Measurements from ENCODE around the gene BTBD18.

BTBD18 gene

GRCh38 chr11:57742087-57742452, 9.5 kb downstream of the BTBD18 start:
- peak overlapping the region; percentile 95 for H3K4me3 ChIP-seq (ENCODE audit: low read depth, low read length)
- TF ChIP-seq MYC (IDR thresholded peaks at IDR 0.05; ENCODE audit: low read depth, low read length): no peak
- no peak for TF ChIP-seq POLR2A (IDR thresholded peaks at IDR 0.05; ENCODE audit: extremely low read depth, insufficient read length)
- TF ChIP-seq MAX (IDR thresholded peaks at IDR 0.05; ENCODE audit: low read depth, low read length): no peak; the same call in 1 of the 2 replicates
- TF ChIP-seq, protein P1, sequence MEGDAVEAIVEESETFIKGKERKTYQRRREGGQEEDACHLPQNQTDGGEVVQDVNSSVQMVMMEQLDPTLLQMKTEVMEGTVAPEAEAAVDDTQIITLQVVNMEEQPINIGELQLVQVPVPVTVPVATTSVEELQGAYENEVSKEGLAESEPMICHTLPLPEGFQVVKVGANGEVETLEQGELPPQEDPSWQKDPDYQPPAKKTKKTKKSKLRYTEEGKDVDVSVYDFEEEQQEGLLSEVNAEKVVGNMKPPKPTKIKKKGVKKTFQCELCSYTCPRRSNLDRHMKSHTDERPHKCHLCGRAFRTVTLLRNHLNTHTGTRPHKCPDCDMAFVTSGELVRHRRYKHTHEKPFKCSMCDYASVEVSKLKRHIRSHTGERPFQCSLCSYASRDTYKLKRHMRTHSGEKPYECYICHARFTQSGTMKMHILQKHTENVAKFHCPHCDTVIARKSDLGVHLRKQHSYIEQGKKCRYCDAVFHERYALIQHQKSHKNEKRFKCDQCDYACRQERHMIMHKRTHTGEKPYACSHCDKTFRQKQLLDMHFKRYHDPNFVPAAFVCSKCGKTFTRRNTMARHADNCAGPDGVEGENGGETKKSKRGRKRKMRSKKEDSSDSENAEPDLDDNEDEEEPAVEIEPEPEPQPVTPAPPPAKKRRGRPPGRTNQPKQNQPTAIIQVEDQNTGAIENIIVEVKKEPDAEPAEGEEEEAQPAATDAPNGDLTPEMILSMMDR (IDR thresholded peaks at IDR 0.05; ENCODE audit: low read depth, low read length): no peak
- peak; percentile 57 for DNase-seq (ENCODE audit: low read depth)

GRCh38 chr11:57741132-57742086, 10.2 kb downstream of the BTBD18 start, which contains the start of gene SELENOH:
Gene SELENOH, plus strand, starts transcription at chr11:57741491. Its CDS starts 105 bp downstream, at chr11:57741596.
- DNase-seq (ENCODE audit: low read depth): peak; percentile 100
- H3K4me3 ChIP-seq (ENCODE audit: low read depth, low read length): peak within 1 kb of the TSS; percentile 95
- TF ChIP-seq, protein P1 (IDR thresholded peaks at IDR 0.05; ENCODE audit: low read depth, low read length): no peak
- TF ChIP-seq POLR2A (IDR thresholded peaks at IDR 0.05; ENCODE audit: extremely low read depth, insufficient read length) (peak; percentile 91), MYC (IDR thresholded peaks at IDR 0.05; ENCODE audit: low read depth, low read length) (peak; percentile 99), MAX (IDR thresholded peaks at IDR 0.05; ENCODE audit: low read depth, low read length) (peak; percentile 100)

- no peak overlapping the region for H3K4me3 ChIP-seq (ENCODE audit: low read depth, low read length)
- no peak for TF ChIP-seq MYC (IDR thresholded peaks at IDR 0.05; ENCODE audit: low read depth, low read length)
- TF ChIP-seq MAX (IDR thresholded peaks at IDR 0.05; ENCODE audit: low read depth, low read length): no peak
- no peak for DNase-seq (ENCODE audit: low read depth)
Observed at GRCh38 chr11:57735619-57736298, 15.9 kb downstream of the BTBD18 start.

GRCh38 chr11:57732661-57733060, 19.0 kb downstream of the BTBD18 start:
- no peak for TF ChIP-seq POLR2A (IDR thresholded peaks at IDR 0.05; ENCODE audit: extremely low read depth, insufficient read length)
- no peak for TF ChIP-seq MAX (IDR thresholded peaks at IDR 0.05; ENCODE audit: low read depth, low read length)
- TF ChIP-seq, protein P1 (IDR thresholded peaks at IDR 0.05; ENCODE audit: low read depth, low read length): no peak
- no peak for TF ChIP-seq MYC (IDR thresholded peaks at IDR 0.05; ENCODE audit: low read depth, low read length)
- no peak for DNase-seq (ENCODE audit: low read depth)
- H3K4me3 ChIP-seq (ENCODE audit: low read depth, low read length): no peak overlapping the region

DNA sequence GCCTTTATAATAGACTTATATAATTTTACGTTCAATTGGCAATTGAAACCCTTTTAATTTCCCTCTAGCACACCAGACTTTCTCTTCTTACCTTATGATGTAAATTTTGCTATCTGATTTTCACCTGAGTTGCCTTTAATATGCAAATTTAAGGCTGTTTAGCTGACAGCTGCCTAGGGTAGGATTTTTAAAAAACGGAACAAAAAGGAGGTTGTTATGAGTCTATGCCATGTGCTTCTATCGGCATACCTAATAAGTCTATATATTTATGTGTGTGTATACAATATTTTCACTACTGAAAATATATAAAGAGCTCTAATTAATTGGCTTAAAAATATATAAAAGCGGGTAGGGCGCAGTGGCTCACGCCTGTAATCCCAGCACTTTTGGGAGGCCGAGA, 22.1 kb downstream of the BTBD18 start:
- TF ChIP-seq MAX (IDR thresholded peaks at IDR 0.05; ENCODE audit: low read depth, low read length): no peak
- no peak for TF ChIP-seq MYC (IDR thresholded peaks at IDR 0.05; ENCODE audit: low read depth, low read length)
- H3K4me3 ChIP-seq (ENCODE audit: low read depth, low read length): no peak overlapping the region
- DNase-seq (ENCODE audit: low read depth): no peak

DNA sequence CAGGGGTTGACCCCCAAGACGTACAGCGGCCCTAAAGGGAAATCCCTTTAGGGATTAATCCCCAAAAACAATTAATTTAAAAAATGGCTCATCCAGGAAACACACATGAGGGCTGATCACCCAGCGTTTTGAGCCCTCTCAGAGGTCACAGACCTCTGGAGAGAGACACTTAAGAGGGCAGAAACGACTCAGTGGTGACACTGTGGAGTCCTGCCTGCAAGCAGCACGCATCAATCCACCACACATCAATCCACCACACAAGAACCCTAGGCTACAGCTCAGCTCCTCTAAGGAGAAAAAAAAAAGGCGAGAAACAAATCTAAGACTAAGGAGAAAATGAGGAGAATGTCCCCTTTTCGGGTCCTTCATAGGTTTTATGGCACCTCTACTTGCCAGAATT, 22.8 kb downstream of the BTBD18 start:
- DNase-seq (ENCODE audit: low read depth): no peak
- TF ChIP-seq, protein P1 (IDR thresholded peaks at IDR 0.05; ENCODE audit: low read depth, low read length): no peak
- TF ChIP-seq MAX (IDR thresholded peaks at IDR 0.05; ENCODE audit: low read depth, low read length) (no peak), POLR2A (IDR thresholded peaks at IDR 0.05; ENCODE audit: extremely low read depth, insufficient read length) (no peak), MYC (IDR thresholded peaks at IDR 0.05; ENCODE audit: low read depth, low read length) (no peak)

More for the DNA sequence above, 22.8 kb downstream of the BTBD18 start:
- no peak overlapping the region for H3K4me3 ChIP-seq (ENCODE audit: low read depth, low read length)

Data from NB4 (cell line).